Measurements from ENCODE around the gene RNF20.

GRCh38 chr9:101498323-101498722 lies 35.3 kb upstream of the RNF20 start:
- no peak for TF ChIP-seq EZH2 (IDR thresholded peaks at IDR 0.05; ENCODE audit: borderline replicate concordance, low read depth, low read length, severe bottlenecking)
- no peak for TF ChIP-seq CTCF (IDR thresholded peaks at IDR 0.05; ENCODE audit: borderline replicate concordance, extremely low read depth, low read length, poor library complexity, severe bottlenecking)

Data from DND-41 (cell line).